PFSK-1 (cell line): ENCODE measurements around the gene KIAA0319L.

Source experiments
- FOXP2 ChIP-seq: optimal IDR thresholded peaks from 2 replicates; pipeline ENCODE3; 2011; ENCODE audit warnings: borderline replicate concordance, control low read depth, inconsistent platforms; ENCODE audit not compliant: insufficient read depth; ENCODE audit errors: extremely low read length, extremely low read depth
- POLR2AphosphoS5 ChIP-seq: IDR thresholded peaks from 2 replicates; pipeline ENCODE4 v1.6.1; 2012; ENCODE audit warnings: low read depth, mild to moderate bottlenecking, control low read depth, low read length, moderate library complexity
- SIN3A ChIP-seq: IDR thresholded peaks from 2 replicates; pipeline ENCODE4 v1.6.1; 2012; ENCODE audit warnings: mild to moderate bottlenecking, low read length, moderate library complexity, borderline replicate concordance; ENCODE audit not compliant: insufficient read depth
- TAF1 ChIP-seq: IDR thresholded peaks from 2 replicates; pipeline ENCODE4 v1.6.1; 2012; ENCODE audit warnings: low read length, control low read depth, borderline replicate concordance; ENCODE audit not compliant: insufficient read depth
- TF ChIP-seq, protein P1 (sequence below), 2 experiments: IDR thresholded peaks; 2 replicates each; pipeline versions ENCODE4 v1.6.1 to v1.8.0; 2011 to 2012; ENCODE audit warnings: low read depth in 2 of 2, low read length in 2 of 2, control low read depth in 1 of 2, inconsistent platforms in 1 of 2, mild to moderate bottlenecking in 1 of 2, moderate library complexity in 1 of 2; ENCODE audit not compliant: insufficient read depth in 1 of 2

The KIAA0319L gene

DNA sequence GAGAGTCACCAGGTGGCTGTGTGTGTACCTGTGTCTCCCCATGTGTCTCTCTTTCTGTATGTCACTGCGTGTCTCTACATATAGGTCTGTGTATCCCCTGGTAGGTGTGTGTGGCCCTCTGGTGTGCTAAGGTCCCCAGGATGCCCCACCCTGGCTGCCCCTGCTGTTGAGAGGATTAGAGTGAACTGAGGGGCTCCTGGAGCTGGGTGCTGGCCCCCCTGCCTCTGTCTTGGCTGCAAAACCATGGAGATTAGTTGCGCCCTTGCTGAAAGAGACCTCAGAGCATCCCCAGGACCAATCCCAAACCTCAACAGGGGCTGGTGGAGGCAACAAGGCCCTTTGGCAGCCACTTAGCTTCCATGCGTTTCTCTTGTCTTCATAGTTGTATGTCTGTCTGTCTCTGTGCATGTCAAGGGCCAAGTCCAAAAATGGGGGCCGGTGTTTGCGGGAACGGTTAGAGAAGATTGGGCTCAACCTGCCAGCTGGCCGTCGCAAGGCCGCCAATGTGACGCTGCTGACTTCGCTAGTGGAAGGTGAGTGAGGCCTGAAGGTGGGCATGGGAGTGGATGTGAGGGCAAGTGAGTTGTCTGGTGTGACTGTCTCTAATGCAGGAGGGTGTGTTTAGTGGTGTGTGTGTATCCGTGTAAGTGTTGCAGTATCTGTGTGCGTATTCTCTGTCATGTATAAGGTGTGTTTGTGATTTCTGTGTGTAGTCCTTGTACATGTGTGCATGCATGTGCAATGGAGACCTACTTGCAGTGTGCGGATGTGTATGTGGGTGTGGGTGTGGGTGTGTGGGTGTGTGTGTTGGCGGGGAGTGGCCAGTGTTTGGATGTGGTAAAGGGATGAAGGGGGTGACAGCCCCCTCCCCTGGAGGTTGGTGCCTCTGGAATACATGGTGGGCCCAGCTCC, 32.6 kb upstream of the KIAA0319L start:
- TF ChIP-seq POLR2AphosphoS5: no peak

DNA sequence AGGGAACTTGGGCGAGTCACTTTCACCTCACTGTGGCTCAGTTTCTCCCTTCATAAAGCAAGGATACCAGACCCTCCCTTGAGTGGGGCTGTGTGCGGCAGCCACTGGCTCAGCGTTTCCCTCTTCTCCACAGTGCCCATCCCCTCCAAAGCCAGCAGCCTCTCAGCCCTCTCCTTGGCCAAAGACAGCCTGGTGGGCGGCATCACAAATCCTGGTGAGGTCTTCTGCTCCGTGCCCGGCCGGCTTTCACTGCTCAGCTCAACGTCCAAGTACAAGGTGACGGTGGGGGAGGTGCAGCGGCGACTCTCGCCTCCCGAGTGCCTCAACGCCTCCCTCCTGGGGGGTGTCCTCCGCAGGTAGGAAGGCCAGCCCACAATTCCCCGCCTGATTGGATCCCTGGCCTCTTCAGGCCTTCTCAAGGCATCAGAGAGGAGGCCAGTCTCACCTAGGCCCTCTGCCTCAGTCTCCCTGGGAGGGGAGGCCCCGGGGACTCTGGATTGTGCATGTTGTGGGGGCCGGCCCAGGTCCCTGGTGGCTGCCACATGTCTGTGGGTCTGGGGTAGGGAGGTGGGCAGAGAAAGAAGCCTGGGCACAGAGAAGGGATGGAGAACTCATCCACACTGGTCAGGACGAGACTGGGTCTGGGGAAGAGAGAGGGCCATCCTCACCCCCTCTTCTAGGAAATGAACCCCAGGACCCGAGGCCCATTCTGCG, 31.2 kb upstream of the KIAA0319L start:
- TF ChIP-seq POLR2AphosphoS5 (no peak), FOXP2 (no peak), SIN3A (no peak), TAF1 (no peak)
- TF ChIP-seq, protein P1, sequence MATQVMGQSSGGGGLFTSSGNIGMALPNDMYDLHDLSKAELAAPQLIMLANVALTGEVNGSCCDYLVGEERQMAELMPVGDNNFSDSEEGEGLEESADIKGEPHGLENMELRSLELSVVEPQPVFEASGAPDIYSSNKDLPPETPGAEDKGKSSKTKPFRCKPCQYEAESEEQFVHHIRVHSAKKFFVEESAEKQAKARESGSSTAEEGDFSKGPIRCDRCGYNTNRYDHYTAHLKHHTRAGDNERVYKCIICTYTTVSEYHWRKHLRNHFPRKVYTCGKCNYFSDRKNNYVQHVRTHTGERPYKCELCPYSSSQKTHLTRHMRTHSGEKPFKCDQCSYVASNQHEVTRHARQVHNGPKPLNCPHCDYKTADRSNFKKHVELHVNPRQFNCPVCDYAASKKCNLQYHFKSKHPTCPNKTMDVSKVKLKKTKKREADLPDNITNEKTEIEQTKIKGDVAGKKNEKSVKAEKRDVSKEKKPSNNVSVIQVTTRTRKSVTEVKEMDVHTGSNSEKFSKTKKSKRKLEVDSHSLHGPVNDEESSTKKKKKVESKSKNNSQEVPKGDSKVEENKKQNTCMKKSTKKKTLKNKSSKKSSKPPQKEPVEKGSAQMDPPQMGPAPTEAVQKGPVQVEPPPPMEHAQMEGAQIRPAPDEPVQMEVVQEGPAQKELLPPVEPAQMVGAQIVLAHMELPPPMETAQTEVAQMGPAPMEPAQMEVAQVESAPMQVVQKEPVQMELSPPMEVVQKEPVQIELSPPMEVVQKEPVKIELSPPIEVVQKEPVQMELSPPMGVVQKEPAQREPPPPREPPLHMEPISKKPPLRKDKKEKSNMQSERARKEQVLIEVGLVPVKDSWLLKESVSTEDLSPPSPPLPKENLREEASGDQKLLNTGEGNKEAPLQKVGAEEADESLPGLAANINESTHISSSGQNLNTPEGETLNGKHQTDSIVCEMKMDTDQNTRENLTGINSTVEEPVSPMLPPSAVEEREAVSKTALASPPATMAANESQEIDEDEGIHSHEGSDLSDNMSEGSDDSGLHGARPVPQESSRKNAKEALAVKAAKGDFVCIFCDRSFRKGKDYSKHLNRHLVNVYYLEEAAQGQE (IDR thresholded peaks at IDR 0.05; ENCODE audit: insufficient read depth in 1 of 2, low read depth in 2 of 2, low read length in 2 of 2): no peak

DNA sequence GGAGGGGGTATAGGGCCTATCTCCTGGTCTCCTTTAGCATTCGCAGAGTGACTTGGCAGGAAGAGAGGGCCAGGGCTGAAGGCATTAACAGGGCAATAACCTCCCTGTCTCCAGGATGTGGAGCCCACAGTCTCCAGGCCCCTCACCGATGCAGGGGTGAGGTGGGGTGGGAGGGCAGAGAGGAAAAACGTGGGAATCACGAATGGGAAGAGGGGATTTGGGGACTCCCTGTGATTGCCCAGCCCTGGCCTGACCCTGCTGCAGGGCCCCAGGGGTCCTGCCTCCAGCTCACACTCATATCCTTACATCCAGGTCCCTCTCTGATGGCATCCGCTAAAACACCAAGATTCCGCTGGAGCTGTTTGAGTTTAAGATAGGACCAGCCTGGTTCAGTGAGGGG, 30.5 kb upstream of the KIAA0319L start:
- TF ChIP-seq FOXP2 (no peak), POLR2AphosphoS5 (no peak), SIN3A (no peak), TAF1 (no peak)
- TF ChIP-seq, protein P1 (IDR thresholded peaks at IDR 0.05; ENCODE audit: insufficient read depth in 1 of 2, low read depth in 2 of 2, low read length in 2 of 2): no peak

DNA sequence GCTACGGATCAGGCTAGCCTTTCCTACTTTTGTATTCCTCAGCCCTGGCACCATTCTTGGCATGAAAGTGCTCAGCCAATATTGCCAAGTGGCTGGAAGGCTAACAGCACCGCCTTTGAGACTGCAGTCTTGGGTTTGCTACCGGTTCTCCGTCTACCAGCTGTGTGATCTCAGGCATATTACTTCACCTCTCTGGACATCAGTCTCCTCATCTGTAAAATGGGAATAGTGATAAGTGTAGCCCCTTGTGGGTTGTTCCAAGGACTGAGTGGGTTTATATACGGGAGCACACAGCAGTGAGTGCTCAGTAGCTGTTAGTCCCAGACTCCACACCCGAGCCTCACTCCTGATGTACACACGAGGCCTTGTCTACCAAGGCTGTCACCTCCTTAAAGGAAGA, 29.6 kb upstream of the KIAA0319L start:
- TF ChIP-seq SIN3A (no peak), TAF1 (no peak), FOXP2 (no peak), POLR2AphosphoS5 (no peak)
- TF ChIP-seq, protein P1 (IDR thresholded peaks at IDR 0.05; ENCODE audit: insufficient read depth in 1 of 2, low read depth in 2 of 2, low read length in 2 of 2): no peak

DNA sequence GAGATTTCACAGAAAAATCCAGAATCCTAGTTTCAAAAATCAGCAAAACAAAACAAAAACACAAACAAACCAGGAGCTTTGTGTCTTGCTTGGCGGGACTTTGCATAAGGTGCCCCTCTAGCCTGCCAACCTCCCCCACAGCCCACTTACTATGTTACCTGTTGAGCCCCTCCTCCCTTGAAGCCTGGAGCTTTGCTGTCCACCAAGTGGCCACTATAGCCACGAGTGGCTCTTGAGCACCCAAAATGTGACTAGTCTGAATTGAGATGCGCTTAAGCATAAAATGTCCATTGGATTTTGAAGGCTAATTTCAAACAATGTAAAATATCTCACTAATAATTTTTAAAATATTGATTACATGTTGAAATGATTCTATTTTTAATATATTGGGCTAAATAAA, 28.1 kb upstream of the KIAA0319L start:
- TF ChIP-seq POLR2AphosphoS5 (no peak), SIN3A (no peak), TAF1 (no peak), FOXP2 (no peak)
- TF ChIP-seq, protein P1 (IDR thresholded peaks at IDR 0.05; ENCODE audit: insufficient read depth in 1 of 2, low read depth in 2 of 2, low read length in 2 of 2): no peak
